HEK293 (cell line): ENCODE data around the gene IPO13.

ENCODE experiments used
- TRIM28 ChIP-seq: IDR thresholded peaks from 2 replicates; pipeline ENCODE4 v1.6.1; 2011; ENCODE audit warnings: low read length, control low read depth, borderline replicate concordance
- ZNF133 ChIP-seq: fragments of 450-650 bp; formaldehyde crosslinking; IDR thresholded peaks from 2 replicates; pipeline ENCODE4 v1.5.1; 2016; ENCODE audit warnings: missing biosample characterization, missing genetic modification characterization
- ZNF2 ChIP-seq: fragments of 450-650 bp; formaldehyde crosslinking; IDR thresholded peaks from 2 replicates; pipeline ENCODE4 v1.5.1; 2016; ENCODE audit warnings: missing biosample characterization, missing genetic modification characterization
- ZNF548 ChIP-seq: fragments of 450-650 bp; formaldehyde crosslinking; IDR thresholded peaks from 2 replicates; pipeline ENCODE4 v1.5.1; 2016; ENCODE audit warnings: missing biosample characterization, missing genetic modification characterization
- TF ChIP-seq, protein P1 (sequence below): fragments of 450-650 bp; formaldehyde crosslinking; IDR thresholded peaks from 2 replicates; pipeline ENCODE4 v1.5.1; 2017; ENCODE audit warnings: missing biosample characterization, missing genetic modification characterization

DNA sequence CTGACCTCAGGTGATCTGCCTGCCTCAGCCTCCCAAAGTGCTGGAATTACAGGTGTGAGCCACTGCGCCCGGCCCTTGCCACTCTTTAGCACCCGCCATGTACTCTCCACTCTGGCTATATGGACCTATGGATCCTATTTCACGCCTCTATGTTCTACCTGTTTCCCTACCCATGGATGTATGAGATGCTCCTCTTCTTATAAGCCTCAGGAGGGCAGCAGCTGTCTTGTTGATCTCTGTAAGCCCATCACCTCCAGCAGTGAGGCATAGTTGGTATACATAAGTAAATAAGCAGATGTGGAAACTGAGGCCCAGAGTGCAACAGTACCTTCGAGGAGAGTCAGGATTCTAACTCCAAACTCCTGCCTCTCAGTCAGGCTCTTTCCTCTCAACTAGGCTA lies 37.9 kb upstream of the IPO13 start:
- TF ChIP-seq ZNF548 (tag by site-specific recombination) (no peak), ZNF133 (tag by site-specific recombination) (no peak), ZNF2 (tag by site-specific recombination) (no peak), TRIM28 (no peak)
- TF ChIP-seq, protein P1, sequence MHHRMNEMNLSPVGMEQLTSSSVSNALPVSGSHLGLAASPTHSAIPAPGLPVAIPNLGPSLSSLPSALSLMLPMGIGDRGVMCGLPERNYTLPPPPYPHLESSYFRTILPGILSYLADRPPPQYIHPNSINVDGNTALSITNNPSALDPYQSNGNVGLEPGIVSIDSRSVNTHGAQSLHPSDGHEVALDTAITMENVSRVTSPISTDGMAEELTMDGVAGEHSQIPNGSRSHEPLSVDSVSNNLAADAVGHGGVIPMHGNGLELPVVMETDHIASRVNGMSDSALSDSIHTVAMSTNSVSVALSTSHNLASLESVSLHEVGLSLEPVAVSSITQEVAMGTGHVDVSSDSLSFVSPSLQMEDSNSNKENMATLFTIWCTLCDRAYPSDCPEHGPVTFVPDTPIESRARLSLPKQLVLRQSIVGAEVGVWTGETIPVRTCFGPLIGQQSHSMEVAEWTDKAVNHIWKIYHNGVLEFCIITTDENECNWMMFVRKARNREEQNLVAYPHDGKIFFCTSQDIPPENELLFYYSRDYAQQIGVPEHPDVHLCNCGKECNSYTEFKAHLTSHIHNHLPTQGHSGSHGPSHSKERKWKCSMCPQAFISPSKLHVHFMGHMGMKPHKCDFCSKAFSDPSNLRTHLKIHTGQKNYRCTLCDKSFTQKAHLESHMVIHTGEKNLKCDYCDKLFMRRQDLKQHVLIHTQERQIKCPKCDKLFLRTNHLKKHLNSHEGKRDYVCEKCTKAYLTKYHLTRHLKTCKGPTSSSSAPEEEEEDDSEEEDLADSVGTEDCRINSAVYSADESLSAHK (tag by site-specific recombination), result no peak
